SK-MEL-5 (cell line): Measurements from ENCODE around the gene FYCO1. TPM values are rescaled to one million over a fixed set of nuclear protein-coding genes. Genes with fewer than 3 reads are reported as not detected.
A peak's percentile ranks its signal among the peaks of the same experiment; 100 is the strongest.
"Not testable (repeated sequence)": the region's sequence is repeated elsewhere in the genome, so short reads cannot be mapped to it uniquely, and the experiment has no call there.

ENCODE experiments used
- DNase-seq: peaks from one replicate; pipeline ENCODE4 v3.0.0-alpha.2; 2016; ENCODE audit warnings: low read depth, low spot score
- in situ Hi-C: cut with HindIII; loops from 2 replicates; pipeline ENCODE4 v1.10.0; 2016; ENCODE audit warnings: low sequenced_read_pairs, high pct_unique_total_duplicates, low pct_unique_long_range_greater_than_20kb
- polyA plus RNA-seq, 2 experiments: library from polyadenylated mRNA; depleted of rRNA; stranded (reverse); fragments of >200 nt; gene quantifications; 2 replicates each; pipeline ENCODE4 v1.2.3, GENCODE V29; 2015
- total RNA-seq: library from RNA; depleted of rRNA; stranded (reverse); fragments of >200 nt; shearing (Covaris generic); gene quantifications from 2 replicates; pipeline ENCODE4 v1.2.3, GENCODE V29; 2014; rRNA removed

The FYCO1 gene
- 52.7 and 53.6 TPM in 2 replicates for total RNA-seq
- 49.7 and 54.3 TPM in 2 replicates for polyA plus RNA-seq (2015; cell fraction: cytosol; rRNA removed)
- polyA plus RNA-seq (2015; cell fraction: nucleus; rRNA removed): 19.1 and 27.2 TPM in 2 replicates

DNA sequence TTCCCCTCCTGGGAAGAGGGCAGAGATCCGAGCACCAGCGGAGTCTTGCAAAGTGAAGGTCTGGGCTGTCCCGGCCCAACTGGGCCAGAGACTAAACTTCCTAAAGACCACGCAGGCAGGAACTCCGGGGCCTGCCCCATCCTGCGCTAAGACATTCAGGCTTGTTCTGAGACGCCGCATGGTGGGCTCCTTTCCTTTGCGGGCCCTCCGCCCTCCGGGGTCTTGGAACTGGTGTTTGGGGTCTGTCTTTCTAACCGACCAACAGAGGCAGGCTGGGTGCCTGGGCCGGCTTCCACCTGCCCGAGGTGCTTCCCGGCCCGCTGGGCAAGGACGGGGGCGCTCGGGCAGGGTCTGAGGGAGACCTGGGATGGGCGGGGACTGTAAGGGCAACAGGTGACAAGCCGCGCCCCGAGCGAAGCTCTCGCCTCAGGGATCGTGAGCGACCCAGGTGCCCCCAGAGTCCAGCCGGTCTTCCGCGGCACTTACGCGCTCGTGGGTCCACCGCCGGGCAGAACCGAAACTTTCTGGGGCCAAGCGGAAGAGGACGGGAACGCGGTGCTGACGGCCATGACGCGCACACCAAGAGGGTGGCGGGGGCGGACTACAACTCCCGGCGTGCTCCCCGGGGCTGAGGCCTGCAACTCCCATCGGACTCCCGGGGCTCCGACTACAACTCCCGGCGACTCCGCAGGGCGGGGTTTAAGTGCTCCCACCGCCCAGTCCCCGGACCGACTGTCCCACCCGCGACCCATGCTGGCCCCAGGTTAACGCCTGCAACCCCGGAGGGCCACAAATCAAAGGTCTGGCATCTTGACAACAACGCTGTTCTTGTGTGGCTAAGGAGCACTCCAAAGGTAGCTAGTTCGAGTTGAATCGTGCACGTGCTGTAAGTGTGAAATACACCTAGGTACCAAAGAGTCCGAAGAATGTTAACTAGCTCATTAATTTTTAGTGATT, at the start of gene FYCO1:
TSS of gene FYCO1 (minus strand) at position 589 of the 957 bp plus-strand sequence. CDS start 10,914 bp downstream, outside the sequence.
- in situ Hi-C loops: no loop called here
- peak; percentile 87 for DNase-seq

DNA sequence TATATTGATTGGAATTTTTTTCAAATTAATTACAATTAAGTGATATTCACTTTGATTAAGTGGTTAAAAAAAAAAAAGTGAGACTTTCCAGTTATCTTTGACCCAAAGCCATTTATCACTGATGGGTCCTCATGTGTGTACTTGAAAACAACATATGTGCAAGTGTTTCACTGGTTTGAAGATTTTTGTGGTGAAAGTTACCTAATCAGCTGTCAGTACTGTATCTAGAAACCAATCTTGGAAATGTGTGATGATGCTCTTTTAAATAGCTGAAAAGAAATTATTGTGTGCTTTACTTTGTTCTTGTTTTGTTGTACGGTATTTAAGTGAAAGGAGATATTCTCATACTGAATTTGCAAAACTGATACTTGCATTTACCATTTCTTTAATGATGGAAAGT, 43.3 kb upstream of the FYCO1 start:
- no peak for DNase-seq
- in situ Hi-C loops: no loop called here

DNA sequence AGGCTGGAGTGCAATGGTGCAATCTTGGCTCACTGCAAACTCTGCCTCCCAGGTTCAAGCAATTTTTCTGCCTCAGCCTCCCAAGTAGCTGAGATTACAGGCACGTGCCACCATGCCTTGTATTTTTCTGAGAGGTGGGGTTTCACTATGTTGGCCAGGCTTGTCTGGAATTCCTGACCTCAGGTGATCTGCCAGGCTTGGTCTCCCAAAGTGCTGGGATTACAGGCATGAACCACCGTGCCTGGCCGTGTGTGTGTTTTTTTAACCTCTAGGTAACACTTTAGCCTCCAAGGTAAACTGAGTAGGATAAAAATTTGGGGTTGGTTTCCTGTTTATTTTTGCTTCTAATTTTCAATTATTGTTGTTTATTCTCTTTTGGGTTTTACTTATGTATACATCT, 42.4 kb upstream of the FYCO1 start:
- in situ Hi-C loops, DNase-seq: not testable (repeated sequence)

DNA sequence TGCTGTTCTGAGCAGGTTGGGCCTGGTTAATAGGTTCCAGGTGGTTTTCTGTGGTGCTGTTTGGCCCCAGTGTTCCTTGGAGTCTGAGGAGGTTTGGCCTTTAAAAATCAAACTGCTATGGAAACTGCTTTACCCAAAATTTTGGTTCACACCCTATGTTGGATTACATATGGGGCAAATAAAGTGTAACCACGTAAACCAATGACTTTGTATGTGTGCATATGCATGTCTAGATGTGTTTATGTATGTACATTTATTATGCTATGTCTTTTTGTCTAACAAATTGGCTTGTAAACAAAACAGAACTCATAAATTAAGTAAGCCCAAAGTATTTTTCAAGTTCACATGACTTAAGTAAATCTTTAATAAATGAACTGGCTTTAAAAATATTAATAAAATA, 40.6 kb upstream of the FYCO1 start:
- DNase-seq: no peak
- in situ Hi-C loops: no loop called here

DNA sequence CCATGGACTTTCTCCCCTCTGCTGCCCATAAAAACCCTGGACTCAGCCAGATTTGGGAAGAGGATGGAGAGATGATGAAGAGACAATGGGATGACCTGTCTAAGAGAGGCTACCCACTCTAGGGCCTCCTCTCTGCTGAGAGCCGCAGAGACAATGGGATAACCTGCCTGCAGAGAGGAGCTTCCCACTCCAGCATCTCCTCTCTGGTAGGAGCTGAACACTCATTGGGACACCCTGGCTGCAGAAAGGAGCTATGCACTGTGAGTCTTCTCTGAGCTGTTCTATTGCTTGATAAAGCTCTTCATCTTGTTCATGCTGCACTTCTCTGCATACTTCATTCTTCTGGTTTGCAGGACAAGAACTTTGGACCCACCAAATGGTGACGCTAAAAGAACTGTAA, 36.1 kb upstream of the FYCO1 start:
- in situ Hi-C loops: no loop called here
- no peak for DNase-seq

DNA sequence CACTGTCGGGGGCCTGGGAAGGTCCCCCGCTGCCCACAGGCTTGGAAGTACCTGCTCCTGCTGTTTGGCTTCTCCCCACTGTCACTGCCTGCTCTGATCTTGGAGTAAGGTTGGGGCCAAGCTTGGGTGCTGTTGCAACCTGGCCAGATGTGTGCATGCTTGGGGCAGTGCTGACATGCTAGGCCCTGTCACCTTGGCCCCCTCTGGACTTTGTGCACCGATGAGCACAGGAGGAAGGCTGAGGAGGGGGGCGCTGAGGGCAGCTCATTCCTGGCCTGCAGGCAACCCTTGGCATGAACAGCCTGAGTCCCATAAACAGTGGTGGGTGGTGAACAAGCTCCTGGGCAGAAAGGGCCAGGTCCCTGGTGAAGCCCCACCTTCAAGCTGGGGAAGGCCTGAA, 35.6 kb upstream of the FYCO1 start:
- in situ Hi-C loops: no loop called here
- DNase-seq: no peak

DNA sequence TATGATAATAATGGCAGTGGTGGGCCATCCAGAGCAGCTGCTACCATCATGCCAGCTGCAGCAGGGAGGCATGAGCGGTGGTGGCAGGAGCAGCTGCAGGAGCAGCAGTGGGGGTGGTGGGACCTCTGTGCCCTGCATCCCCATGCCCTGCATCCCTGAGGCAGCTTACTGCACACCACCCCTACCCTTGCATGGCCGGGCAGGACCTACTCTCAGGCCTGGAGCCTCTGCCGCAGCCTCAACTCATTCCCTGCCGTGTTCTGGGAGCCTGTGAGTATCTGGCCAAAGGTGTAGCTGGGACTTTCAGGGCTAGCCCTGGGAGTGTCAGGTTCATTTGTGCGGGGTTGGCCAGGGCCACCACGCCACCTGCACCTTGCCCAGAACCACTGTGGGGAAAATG, 35.0 kb upstream of the FYCO1 start:
- in situ Hi-C loops: no loop called here
- DNase-seq: no peak

DNA sequence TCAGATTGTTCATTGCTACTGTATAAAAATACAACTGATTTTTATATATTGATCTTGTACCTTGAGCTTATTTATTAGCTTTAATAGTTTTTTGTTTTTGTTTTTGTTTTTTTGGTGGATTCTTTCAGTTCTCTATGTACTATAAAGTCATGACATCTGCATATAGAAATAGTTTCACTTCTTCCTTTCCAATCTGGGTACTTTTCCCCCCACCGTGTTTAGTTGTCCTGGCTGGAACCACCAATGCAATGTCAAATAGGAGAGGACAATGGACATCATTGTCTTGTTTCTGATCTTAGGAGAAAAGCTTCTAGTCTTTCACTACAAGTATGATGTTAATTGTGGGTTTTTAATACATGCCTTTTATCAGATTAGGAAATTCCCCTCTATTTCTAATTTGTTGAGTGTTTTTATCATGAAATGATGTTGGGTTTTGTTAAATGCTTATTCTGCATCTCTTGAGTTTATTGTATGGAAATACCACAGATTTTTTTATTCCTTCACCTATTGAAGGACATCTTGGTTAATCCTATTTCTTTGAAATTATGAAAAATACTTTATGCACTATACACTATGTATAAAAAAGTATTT, 34.4 kb upstream of the FYCO1 start:
- peak; percentile 8 for DNase-seq
- in situ Hi-C loops: no loop called here

DNA sequence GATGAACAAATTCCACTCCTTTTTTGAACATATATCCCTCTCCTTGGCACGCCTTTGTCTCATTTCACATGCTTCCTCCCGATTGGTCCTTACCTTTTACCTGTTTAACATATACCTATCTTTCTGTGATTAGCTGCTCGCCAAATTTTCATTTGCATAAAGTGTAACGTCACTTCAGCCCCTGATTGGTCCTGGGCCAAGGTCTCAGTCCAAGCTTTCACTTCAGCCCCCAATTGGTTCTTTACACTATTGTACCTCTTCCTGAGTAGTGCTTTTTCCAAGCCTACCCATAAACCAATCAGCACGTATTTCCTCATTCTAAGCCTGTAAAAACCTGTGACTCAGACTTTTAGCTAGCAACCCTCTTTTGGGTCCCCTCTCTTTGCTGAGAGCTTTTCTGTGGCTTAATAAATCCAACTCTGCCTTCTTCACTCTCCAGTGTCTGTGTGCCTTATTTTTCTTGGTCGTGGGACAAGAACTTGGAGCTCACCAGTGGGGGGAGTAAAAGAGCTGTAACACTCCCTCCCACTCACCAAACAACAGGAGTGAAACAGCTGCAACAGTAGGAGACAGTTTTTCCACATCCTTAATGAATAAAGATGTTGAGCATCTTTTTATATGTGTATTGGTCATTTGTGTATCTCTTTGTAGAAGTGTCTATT, 32.2 kb upstream of the FYCO1 start:
- in situ Hi-C loops: no loop called here
- DNase-seq: peak; percentile 19

DNA sequence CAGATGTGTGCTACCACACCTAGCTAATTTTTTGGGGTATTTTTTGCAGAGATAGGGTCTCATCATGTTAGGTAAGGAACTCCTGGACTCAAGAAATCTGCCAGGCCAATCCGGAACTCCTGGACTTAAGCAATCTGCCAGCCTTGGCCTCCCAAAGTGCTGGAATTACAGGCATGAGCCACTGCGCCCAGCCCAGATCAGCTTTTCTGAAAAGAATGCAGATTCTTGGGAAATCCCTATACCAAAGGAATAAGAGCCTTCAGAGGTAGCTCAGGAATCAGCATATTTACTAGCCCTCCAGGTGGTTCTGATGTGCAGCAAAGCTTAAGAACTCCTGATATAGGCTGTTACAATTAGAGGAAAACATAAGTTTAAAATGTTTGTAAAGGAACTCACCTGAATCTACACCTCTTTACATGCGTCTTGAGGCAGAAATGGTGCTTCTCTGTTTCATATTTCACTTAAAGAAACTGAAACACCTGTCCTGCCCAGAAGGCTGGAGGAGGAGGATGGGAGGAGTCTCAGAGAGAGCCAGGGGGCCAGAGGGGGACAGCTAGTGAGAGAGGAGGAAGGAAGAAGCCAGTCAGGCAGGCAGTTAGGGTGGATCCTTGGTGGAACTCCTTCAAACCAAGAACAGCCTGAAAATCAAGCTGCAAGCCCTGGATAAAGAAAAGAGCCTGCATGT, 31.5 kb upstream of the FYCO1 start, which contains the start of gene XCR1:
TSS of gene XCR1 (minus strand) at position 463 of the 685 bp plus-strand sequence. CDS start 5,536 bp downstream, outside the sequence.
- in situ Hi-C loops: no loop called here
- no peak for DNase-seq

DNA sequence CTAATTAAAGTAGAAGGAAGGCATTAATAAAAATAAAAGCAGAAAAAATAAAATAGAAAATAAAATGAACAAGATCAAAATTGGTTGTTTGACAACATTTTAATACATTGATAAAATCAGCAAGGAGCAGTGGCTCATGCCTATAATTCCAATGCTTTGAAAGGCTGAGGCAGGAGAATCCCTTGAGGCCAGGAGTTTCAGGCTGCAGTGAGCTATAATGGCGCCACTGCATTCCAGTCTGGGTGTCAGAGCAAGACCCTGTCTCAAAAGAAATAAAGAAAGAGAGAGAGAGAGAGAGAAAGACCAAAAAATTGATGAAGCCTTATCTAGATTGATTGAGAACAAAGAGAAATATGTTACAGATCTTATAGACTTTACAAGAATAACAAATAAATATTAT, 29.5 kb upstream of the FYCO1 start:
- in situ Hi-C loops: no loop called here
- DNase-seq: no peak

DNA sequence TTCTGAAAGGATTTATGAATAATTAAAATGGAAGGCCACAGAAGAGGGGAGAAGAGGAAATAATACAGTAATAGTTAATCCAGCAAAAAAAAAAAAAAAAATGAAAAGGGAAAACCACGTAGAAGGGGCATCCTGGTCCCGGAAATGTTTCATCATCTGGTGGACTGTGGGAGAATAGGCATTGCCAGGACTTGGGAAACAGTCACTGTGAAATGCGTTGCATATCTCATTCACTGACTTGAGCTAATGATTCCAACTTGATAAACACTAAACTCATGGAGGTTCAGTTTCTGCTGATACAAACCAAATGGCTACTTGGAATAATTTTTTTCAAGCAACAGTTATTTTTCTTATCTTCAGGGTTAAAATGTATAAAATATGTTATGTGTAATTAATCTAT, 28.5 kb upstream of the FYCO1 start:
- DNase-seq: no peak
- in situ Hi-C loops: no loop called here

DNA sequence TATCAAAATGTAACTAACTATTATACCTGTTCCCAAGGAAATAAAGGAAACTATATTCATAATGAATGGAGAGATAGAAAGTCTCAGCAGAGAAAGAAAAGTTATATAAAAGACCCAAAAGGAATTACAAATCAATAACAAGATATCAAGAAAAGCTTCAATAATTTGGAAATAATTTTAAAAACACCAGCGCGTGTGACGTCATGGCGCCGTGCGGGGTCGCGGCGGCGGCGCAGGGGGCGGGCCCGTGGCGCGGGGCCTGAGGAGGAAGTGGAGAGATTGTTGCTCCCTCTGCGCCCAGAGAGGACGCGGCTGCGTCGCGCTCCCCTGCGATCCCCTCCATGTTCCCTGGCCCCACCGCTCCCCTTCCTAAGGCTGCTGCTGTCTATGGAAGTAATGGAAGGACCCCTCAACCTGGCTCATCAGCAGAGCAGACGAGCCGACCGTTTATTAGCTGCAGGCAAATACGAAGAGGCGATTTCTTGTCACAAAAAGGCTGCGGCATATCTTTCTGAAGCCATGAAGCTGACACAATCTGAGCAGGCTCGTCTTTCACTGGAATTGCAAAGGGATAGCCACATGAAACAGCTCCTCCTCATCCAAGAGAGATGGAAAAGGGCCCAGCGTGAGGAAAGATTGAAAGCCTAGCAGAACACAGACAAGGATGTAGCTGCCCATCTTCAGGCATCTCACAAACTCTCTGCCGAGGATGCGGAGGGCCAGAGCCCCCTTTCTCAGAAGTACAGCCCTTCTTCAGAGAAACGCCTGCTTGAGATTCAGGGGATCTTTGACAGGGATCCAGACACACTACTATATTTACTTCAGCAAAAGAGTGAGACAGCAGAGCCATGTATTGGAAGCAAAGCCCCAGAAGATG, 27.5 kb upstream of the FYCO1 start:
- DNase-seq: no peak
- in situ Hi-C loops: no loop called here

DNA sequence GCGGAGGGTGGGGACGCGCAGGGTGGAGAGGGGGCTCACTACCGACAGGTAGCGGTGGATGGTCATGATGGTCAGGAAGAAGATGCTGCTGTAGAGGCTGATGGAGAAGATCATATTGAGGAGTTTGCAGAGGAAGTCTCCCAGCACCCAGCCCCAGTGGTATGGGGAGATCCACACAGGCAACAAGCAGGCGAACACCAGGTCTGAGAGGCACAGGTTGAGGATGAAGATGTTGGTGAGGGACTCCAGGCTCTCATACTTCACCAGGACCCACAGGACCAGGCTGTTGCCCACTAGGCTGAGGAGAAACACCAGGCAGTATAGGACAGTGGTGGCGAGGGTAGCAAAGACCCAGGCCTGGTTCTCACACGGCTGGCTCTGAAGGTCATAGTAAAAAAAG, 25.9 kb upstream of the FYCO1 start:
- in situ Hi-C loops: no loop called here
- DNase-seq: no peak

DNA sequence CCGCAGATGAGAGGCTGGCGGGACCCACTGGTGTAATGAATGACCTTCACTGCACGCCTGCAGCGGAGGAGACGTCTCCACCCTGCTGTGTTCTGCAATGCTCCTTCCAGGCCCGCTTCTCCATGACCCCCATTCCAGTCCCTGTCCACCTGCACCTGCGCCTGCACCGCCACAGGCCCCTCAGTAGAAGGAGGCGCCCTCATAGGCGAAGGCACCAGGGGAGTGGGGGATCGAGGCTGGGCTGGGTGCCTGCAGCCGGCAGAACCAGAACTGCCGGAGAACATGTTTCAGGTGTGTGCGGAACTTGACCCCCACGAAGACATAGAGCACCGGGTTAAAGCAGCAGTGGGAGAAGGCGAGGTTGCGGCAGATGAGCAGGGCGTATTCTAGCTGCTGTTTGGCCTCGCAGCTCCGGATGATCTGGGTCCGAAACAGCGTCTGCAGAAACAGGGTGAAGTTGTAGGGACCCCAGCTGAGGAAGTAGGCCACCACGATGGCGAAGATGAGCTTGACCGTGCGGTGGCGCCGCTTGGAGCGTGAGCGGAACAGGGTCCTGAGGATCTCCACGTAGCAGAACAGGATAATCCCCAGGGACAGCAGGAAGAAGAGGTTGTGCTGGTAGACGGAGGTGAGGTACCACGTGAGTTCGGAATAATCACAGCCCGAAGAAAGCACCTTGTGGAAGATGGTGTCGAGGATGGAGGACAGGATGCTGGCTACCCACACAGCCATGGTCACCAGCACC, 25.3 kb upstream of the FYCO1 start:
- in situ Hi-C loops: no loop called here

DNA sequence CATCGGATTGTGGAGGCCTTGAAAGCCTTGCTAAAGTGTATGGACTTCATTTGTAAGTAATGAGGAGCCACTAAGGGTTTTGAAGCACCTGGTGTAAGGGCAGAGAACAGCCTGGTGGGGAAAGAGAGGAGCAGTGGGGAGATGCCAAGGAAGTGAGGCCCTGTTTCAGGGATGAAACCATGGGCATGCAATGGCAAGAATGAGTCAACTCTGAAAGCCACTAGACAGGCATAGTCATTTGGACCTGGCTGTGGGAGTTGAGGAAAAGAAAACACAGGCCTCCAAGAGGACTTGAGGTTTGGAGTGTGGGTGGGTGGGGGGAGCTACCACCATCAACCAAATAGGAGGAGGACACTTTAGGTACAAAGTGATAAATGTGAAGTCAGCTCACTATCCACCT, 24.1 kb upstream of the FYCO1 start:
- in situ Hi-C loops: no loop called here
- no peak for DNase-seq

More for the DNA sequence above, 25.3 kb upstream of the FYCO1 start:
- DNase-seq: no peak
